Ishikawa (cell line): ENCODE measurements around the gene LRRC46.

Source experiments
- EP300 ChIP-seq: IDR thresholded peaks from 2 replicates; pipeline ENCODE4 v1.6.1; 2012; ENCODE audit warnings: borderline replicate concordance
- MAX ChIP-seq: IDR thresholded peaks from 2 replicates; pipeline ENCODE4 v1.6.1; 2012
- REST ChIP-seq: IDR thresholded peaks from 2 replicates; pipeline ENCODE4 v1.6.1; 2012; ENCODE audit warnings: low read depth, mild to moderate bottlenecking
- YY1 ChIP-seq: IDR thresholded peaks from 2 replicates; pipeline ENCODE4 v1.6.1; 2012; ENCODE audit warnings: low read depth

GRCh38 chr17:47844814-47845715 is 13.6 kb downstream of the LRRC46 start:
- TF ChIP-seq MAX (no peak), EP300 (no peak), REST (no peak), YY1 (no peak)
